HepG2 (cell line): ENCODE results near the gene FKTN. TPM values are rescaled to one million over a fixed set of nuclear protein-coding genes. Genes with fewer than 3 reads are reported as not detected.

Experiments used
- ATAC-seq: fragments of 200-7000 bp; cut with Tn5 transposase; 3 replicates; pipeline ENCODE4 v1.9.1; 2020; ENCODE audit warnings: mild to moderate bottlenecking, moderate library complexity
- BruUV-seq: library from RNA; stranded (reverse); fragments of 400-500 nt; replicated peaks from 2 replicates; lab custom pipeline; 2021; lab: Mats Ljungman, UMichigan
- CTCF ChIA-PET: fragments of 300-600 bp; formaldehyde crosslinking; extraction: SDS; loops from one replicate; lab custom pipeline; 2021; ENCODE audit warnings: low total read pairs, inconsistent platforms, low intra/inter-chr PET ratio; lab: Yijun Ruan, JAX
- POLR2A ChIA-PET: fragments of 350-600 bp; sonication (Branson Sonifier 250); formaldehyde crosslinking; loops from one replicate; lab custom pipeline; 2020; ENCODE audit warnings: antibody characterized with exemption, inconsistent platforms; lab: Yijun Ruan, JAX
- DNase-seq: peaks from one replicate; pipeline ENCODE4 v3.0.0-alpha.2; 2015; ENCODE audit warnings: low spot score
- FAIRE-seq: peaks from 3 replicates; lab custom pipeline; 2011; peaks lifted over from hg19 to GRCh38; lab: Jason Lieb, UNC
- H2AFZ ChIP-seq: one replicate; pipeline ENCODE4 v1.6.1; 2011; ENCODE audit warnings: low read length, inconsistent platforms
- H3K27ac ChIP-seq: fragments of 300-600 bp; 3 replicates; pipeline ENCODE4 v1.8.0; 2011; ENCODE audit warnings: mixed run types, mild to moderate bottlenecking, mixed read lengths, low read length, inconsistent platforms; ENCODE audit not compliant: insufficient read depth; ENCODE audit errors: extremely low read length
- H3K27me3 ChIP-seq, 2 experiments: fragments of 200-600 bp in 1 of 2; 2 replicates in 1 of 2; 3 replicates in 1 of 2; pipeline versions ENCODE4 v1.6.0 to v1.8.0; 2011; ENCODE audit warnings: low read length in 2 of 2, mild to moderate bottlenecking in 2 of 2, moderate library complexity in 2 of 2, inconsistent platforms in 1 of 2; ENCODE audit not compliant: insufficient read depth in 2 of 2, control insufficient read depth in 1 of 2
- H3K36me3 ChIP-seq, 2 experiments: fragments of 200-600 bp in 1 of 2; replicated peaks in 1 of 2; 2 replicates in 1 of 2; 3 replicates in 1 of 2; pipeline versions ENCODE4 v1.5.1 to v1.8.0; 2011; ENCODE audit warnings: low read length in 2 of 2, inconsistent platforms in 1 of 2; ENCODE audit not compliant: insufficient read depth in 2 of 2, control insufficient read depth in 1 of 2
- H3K4me1 ChIP-seq: 2 replicates; pipeline ENCODE4 v1.5.1; 2012; ENCODE audit warnings: low read length, inconsistent platforms; ENCODE audit not compliant: insufficient read depth
- H3K4me2 ChIP-seq: 2 replicates; pipeline ENCODE4 v1.6.0; 2011; ENCODE audit warnings: low read depth, low read length, inconsistent platforms
- H3K4me3 ChIP-seq, 3 experiments: fragments of 200-600 bp in 1 of 3; sonication (generic), shearing (Covaris generic) in 1 of 3; replicated peaks in 1 of 3; 2 replicates each; pipeline ENCODE4 v1.5.1; 2011 to 2016; ENCODE audit warnings: low read length in 3 of 3, inconsistent platforms in 2 of 3, low read depth in 2 of 3, mild to moderate bottlenecking in 2 of 3, control low read depth in 1 of 3, mixed read lengths in 1 of 3; ENCODE audit not compliant: insufficient read depth in 1 of 3
- H3K79me2 ChIP-seq: one replicate; pipeline ENCODE4 v1.6.1; 2011; ENCODE audit warnings: low read length, inconsistent platforms; ENCODE audit not compliant: insufficient read depth
- H3K9ac ChIP-seq: 2 replicates; pipeline ENCODE4 v1.6.0; 2011; ENCODE audit warnings: mild to moderate bottlenecking, low read depth, low read length, inconsistent platforms; ENCODE audit not compliant: insufficient read depth
- H3K9me3 ChIP-seq: 2 replicates; pipeline ENCODE4 v1.5.1; 2012; ENCODE audit warnings: mild to moderate bottlenecking, low read length
- H4K20me1 ChIP-seq: 2 replicates; pipeline ENCODE4 v1.6.0; 2011; ENCODE audit warnings: inconsistent platforms, mild to moderate bottlenecking, low read length, moderate library complexity; ENCODE audit not compliant: insufficient read depth
- BORCS8-MEF2B ChIP-seq: sonication (generic); formaldehyde crosslinking; IDR thresholded peaks from 2 replicates; pipeline ENCODE4 v1.8.0; 2022; ENCODE audit warnings: mild to moderate bottlenecking, missing genetic modification reagents
- HNF4G ChIP-seq, 2 experiments: sonication (generic) in 1 of 2; formaldehyde crosslinking in 1 of 2; IDR thresholded peaks; 2 replicates each; pipeline versions ENCODE4 v1.4.0 to v1.6.1; 2011 to 2020; ENCODE audit warnings: borderline replicate concordance in 2 of 2, low read depth in 2 of 2, mild to moderate bottlenecking in 2 of 2, low read length in 1 of 2, missing genetic modification reagents in 1 of 2, moderate library complexity in 1 of 2
- IRF2 ChIP-seq: IDR thresholded peaks from 2 replicates; pipeline ENCODE4 v1.6.1; 2018; ENCODE audit warnings: missing genetic modification reagents, missing compliant biosample characterization
- KLF11 ChIP-seq: IDR thresholded peaks from 2 replicates; pipeline ENCODE4 v1.6.1; 2016; ENCODE audit warnings: missing compliant biosample characterization
- STAG1 ChIP-seq: sonication (generic); formaldehyde crosslinking; IDR thresholded peaks from 2 replicates; pipeline ENCODE4 v1.4.0; 2020; ENCODE audit warnings: missing genetic modification reagents
- WGBS: methylation state at CpG from one replicate; pipeline ENCODE4 v1.1.6; 2017; ENCODE audit warnings: low lambda C conversion rate; 5-methylcytosine and 5-hydroxymethylcytosine counted together
- in situ Hi-C: cut with HindIII; loops from 2 replicates; pipeline ENCODE4 v1.10.0; 2017; ENCODE audit warnings: low pct_unique_long_range_greater_than_20kb; ENCODE audit not compliant: extremely low pct_ligation_motif_present
- intact Hi-C: fragments of 100-400 bp; cut with micrococcal nuclease; formaldehyde crosslinking; loops from one replicate; pipeline ENCODE4 v1.10.0; 2022; ENCODE audit not compliant: unreplicated experiment
- polyA plus RNA-seq, 8 experiments: library from polyadenylated mRNA; depleted of rRNA in 3 of 8; stranded (reverse) in 7 of 8; unstranded in 1 of 8; fragments of >200 nt; fragmentation: Illumina TruSeq in 4 of 8; extraction: Trizol in 4 of 8; gene quantifications; 2 replicates each; pipeline versions ENCODE4 v1.2.1 to v1.2.3, GENCODE V29; 2011 to 2016; ENCODE audit warnings: low read depth in 4 of 8, missing spikeins in 1 of 8, mixed read lengths in 1 of 8; ENCODE audit not compliant: insufficient read depth in 1 of 8
- total RNA-seq, 5 experiments: library from RNA; depleted of rRNA; stranded (reverse); fragments of >200 nt; fragmentation: Illumina TruSeq; extraction: Trizol; gene quantifications; 2 replicates each; pipeline ENCODE4 v1.2.3, GENCODE V29; 2016; ENCODE audit warnings: low read depth in 1 of 5
- TF ChIP-seq, protein P1 (sequence below): IDR thresholded peaks from 2 replicates; pipeline ENCODE4 v1.6.1; 2012; ENCODE audit warnings: low read depth, low read length, improper control_type of control experiment
- TF ChIP-seq, protein P2 (sequence below): sonication (generic); formaldehyde crosslinking; IDR thresholded peaks from 2 replicates; pipeline ENCODE4 v1.5.0; 2020; ENCODE audit warnings: mild to moderate bottlenecking, missing genetic modification reagents, moderate library complexity

FKTN gene
- total and polyA plus RNA-seq, 2 of the 13 experiments (the other 11 are each of a cell fraction or from before 2014, with no cell fraction given) = 7.9 to 13.5 TPM

DNA sequence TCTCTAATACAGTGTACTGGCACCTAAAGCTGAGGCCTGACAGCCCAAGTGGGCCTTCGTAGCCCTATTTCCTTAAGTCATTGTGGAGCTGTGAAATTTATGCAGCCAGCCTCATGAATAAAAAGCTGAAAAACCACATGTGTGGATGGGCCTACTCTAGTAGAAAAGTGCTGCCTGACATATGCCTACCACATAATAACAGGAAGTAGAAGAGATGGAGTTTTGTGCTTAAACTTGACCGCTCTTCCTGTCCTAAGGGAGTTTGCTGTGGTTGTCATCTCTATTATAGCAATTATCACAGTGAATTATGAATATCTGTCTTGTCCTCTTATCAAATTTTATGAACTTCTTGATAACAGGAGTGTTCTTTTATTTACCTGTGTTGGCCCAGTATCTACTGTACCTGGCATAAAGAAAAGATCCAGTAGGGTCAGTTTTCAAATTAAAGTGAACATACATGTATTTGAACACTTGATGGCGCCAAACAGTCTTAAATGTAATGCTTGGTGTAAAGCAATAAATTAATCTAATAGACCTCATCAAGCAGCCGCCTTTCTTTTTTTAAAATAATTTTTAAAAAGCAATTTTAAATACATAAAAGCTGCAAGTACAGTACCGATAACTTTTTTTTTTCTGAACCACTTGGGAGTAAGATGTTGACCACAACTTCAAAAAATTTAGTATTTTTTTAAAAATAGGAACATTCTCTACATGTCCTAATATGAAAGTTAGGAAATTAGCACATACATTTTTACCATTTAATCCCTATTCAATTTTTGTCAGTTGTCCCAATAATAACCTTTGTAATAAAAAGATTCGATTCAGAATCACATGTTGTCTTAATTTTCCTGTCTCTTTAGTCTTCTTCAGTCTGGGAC is 51.0 kb downstream of the FKTN start:
- DNase-seq (peak; percentile 50), FAIRE-seq (peak; percentile 66), ATAC-seq (peak; percentile 72)
- Histone ChIP-seq H3K9me3 (no peaks in the 10 kb centered on the region), H3K79me2 (no peaks in the 10 kb centered on the region), H3K27me3 (no peaks in the 10 kb centered on the region), H3K9ac (no peak overlapping the region), H3K4me3 (no peak overlapping the region), H4K20me1 (no peaks in the 10 kb centered on the region), H3K4me2 (no peak overlapping the region), H3K36me3 (no peaks in the 10 kb centered on the region; a peak in 1 of 5 replicates), H3K27ac (no peak overlapping the region), H2AFZ (no peak overlapping the region), H3K4me1 (no peaks in the 10 kb centered on the region)
- WGBS = 67% methylated on average over 6 of the region's 6 CpGs
- CTCF ChIA-PET = interaction anchor here (0.6 to 1.5 kb wide), 4 partner anchors 82 to 273 kb away, joined by 3 to 6 read pairs (median 4); no protein-coding TSS in a partner anchor
- in situ Hi-C loops = loop anchor here (10.0 kb wide), 1 partner anchor 106 kb away; no protein-coding TSS in a partner anchor
- POLR2A ChIA-PET = no interaction called here
- TF ChIP-seq HNF4G (IDR thresholded peaks at IDR 0.05; ENCODE audit: borderline replicate concordance, low read depth, low read length) (no peak), HNF4G (CRISPR knock-in tag; IDR thresholded peaks at IDR 0.05; ENCODE audit: borderline replicate concordance, low read depth) (no peak), KLF11 (CRISPR knock-in tag) (no peak), IRF2 (no peak), STAG1 (CRISPR knock-in tag) (peak; percentile 65), BORCS8-MEF2B (CRISPR knock-in tag) (no peak)
- TF ChIP-seq, protein P1, sequence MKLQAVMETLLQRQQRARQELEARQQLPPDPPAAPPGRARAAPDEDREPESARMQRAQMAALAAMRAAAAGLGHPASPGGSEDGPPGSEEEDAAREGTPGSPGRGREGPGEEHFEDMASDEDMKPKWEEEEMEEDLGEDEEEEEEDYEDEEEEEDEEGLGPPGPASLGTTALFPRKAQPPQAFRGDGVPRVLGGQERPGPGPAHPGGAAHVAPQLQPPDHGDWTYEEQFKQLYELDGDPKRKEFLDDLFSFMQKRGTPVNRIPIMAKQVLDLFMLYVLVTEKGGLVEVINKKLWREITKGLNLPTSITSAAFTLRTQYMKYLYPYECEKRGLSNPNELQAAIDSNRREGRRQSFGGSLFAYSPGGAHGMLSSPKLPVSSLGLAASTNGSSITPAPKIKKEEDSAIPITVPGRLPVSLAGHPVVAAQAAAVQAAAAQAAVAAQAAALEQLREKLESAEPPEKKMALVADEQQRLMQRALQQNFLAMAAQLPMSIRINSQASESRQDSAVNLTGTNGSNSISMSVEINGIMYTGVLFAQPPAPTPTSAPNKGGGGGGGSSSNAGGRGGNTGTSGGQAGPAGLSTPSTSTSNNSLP = peak; percentile 68; the same call in 1 of the 2 replicates
- TF ChIP-seq, protein P2, sequence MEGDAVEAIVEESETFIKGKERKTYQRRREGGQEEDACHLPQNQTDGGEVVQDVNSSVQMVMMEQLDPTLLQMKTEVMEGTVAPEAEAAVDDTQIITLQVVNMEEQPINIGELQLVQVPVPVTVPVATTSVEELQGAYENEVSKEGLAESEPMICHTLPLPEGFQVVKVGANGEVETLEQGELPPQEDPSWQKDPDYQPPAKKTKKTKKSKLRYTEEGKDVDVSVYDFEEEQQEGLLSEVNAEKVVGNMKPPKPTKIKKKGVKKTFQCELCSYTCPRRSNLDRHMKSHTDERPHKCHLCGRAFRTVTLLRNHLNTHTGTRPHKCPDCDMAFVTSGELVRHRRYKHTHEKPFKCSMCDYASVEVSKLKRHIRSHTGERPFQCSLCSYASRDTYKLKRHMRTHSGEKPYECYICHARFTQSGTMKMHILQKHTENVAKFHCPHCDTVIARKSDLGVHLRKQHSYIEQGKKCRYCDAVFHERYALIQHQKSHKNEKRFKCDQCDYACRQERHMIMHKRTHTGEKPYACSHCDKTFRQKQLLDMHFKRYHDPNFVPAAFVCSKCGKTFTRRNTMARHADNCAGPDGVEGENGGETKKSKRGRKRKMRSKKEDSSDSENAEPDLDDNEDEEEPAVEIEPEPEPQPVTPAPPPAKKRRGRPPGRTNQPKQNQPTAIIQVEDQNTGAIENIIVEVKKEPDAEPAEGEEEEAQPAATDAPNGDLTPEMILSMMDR (CRISPR knock-in tag) = peak; percentile 60
- BruUV-seq = no TSS peak
- intact Hi-C loops = loop anchor here (1.0 to 5.0 kb wide), 2 partner anchors 109 to 273 kb away; no protein-coding TSS in a partner anchor
